HG03066 (cell line): ENCODE data around the gene FBLN2.

Experiments used
- ATAC-seq: cut with Tn5 transposase; IDR thresholded peaks from one replicate; pipeline ENCODE4 v1.9.1; 2021; ENCODE audit warnings: low read depth; ENCODE audit not compliant: unreplicated experiment

Gene FBLN2

DNA sequence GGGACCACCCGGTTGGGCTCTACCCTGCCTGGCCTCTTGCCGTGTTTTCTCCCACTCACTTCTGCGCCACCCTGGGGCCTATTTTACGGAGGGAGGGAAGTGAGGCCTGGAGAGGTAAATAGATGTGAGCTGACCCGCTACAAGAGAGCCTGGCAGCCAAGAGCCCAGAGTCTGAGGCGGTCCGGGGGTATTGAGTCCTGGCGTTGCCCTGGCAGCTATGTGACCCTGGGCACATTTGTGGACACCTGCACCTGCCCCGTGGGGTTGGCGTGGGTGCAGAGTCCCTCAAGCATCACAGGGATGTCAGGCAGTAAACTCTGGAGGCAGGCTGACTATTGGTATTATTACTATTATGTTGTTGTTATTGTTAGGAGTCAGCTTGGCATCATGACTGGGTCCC is 85.7 kb downstream of the FBLN2 start:
- ATAC-seq: no peak

- no peak for ATAC-seq
These were observed 87.3 kb downstream of the FBLN2 start for GRCh38 chr3:13636186-13636585.

DNA sequence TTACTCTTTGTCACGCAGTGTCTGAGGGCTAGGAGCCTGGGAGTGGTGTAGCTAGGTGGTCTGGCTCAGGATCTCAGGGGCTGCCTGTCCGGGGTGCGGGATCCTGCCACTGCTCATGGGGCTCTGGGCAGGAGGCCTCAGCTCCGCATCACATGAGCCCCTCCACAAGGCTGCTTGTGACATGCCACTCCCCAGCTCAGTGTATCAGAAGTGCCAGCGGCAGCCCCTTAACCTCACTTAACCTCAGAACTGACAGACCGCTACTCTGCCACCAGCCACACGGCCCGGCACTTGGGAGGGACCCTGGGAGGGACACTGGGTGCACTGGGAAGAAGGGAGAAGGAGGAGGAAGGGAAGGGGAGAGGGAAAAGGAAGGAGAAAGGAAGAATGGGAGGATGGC is 87.9 kb downstream of the FBLN2 start:
- ATAC-seq: no peak

GRCh38 chr3:13637311-13637891 is 88.5 kb downstream of the FBLN2 start:
- no peak for ATAC-seq

GRCh38 chr3:13637953-13638352 is 89.0 kb downstream of the FBLN2 start:
- ATAC-seq: no peak

DNA sequence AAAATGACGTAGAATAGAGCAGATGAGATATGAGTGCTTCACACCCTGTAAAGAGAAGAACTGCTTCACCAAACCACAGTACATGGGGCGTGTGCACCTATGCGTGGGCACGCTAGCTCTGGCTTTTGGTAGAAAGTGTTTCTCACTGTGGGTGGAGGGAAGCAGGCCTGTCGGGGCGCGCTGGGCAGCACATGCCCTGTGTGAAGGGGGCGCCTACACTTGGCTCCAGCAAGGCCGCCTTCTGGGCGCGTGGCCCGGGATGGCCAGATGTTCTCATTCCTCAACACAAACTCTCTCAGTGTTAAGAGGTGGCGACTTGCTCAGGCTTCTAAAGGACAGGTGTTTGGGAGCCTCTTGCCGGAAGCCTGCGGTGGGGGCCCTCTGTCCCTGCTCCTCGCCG is 90.0 kb downstream of the FBLN2 start:
- ATAC-seq: no peak

DNA sequence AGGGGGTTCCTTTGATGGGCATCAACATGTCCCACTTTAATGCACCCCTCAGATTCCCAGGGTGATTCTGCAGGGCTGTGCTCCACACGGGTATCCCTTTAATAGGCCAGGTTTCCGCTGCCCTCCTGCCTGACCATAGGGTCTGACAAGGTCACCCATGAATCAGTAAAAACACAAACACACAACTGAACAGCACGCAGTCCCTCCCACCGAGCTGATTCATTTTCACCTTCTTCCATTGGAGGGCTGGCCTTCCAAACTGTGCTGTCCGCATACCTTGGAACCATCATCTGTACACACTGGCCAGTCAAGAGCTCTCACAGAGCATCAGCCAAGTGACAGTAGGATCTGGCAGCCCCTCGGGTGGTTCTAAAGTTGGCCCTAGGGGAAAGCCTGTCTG is 93.7 kb downstream of the FBLN2 start:
- ATAC-seq: no peak

GRCh38 chr3:13644341-13645117 is 95.6 kb downstream of the FBLN2 start:
- ATAC-seq: no peak

DNA sequence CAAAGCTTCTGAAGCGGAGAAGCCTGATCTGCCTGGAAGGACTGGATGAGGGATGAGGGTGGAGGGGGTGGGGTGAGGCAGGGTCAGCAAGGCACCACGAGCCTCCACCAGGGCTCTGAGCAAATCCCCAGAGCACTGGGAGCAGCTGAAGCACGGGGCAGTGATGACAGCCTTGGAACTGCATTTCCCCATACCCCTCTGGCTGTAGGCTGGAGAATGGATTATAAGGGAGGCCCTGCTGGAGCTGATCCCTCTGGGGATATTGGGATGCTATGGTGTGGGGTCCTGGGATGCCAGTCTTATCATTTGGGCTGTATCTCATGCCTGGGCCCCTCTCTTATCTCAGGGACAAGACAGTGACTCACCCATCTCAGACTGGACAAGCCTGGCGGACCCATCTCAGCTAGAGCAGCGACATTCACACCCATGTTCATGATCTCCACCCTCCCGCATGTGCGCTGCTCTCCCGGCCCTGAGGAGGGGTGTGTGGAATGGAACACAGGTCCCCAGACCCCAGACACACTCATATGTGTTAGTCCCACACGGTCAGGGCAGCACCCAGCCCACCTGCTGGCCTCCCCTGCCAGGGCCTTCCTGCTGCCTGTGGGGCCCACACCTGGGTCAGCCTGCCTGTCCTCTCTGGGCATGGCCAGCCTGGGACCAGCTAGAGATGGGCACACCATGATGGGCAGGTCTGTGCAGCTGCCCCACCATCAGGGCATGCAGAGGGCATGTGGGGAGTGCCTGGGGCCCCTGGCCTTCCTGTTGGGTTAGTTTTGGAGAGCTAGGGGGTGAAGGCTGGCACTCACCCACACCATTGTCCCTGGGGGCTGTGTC is 97.1 kb downstream of the FBLN2 start:
- no peak for ATAC-seq

- no peak for ATAC-seq
These were observed 98.6 kb downstream of the FBLN2 start for GRCh38 chr3:13647298-13648059.

DNA sequence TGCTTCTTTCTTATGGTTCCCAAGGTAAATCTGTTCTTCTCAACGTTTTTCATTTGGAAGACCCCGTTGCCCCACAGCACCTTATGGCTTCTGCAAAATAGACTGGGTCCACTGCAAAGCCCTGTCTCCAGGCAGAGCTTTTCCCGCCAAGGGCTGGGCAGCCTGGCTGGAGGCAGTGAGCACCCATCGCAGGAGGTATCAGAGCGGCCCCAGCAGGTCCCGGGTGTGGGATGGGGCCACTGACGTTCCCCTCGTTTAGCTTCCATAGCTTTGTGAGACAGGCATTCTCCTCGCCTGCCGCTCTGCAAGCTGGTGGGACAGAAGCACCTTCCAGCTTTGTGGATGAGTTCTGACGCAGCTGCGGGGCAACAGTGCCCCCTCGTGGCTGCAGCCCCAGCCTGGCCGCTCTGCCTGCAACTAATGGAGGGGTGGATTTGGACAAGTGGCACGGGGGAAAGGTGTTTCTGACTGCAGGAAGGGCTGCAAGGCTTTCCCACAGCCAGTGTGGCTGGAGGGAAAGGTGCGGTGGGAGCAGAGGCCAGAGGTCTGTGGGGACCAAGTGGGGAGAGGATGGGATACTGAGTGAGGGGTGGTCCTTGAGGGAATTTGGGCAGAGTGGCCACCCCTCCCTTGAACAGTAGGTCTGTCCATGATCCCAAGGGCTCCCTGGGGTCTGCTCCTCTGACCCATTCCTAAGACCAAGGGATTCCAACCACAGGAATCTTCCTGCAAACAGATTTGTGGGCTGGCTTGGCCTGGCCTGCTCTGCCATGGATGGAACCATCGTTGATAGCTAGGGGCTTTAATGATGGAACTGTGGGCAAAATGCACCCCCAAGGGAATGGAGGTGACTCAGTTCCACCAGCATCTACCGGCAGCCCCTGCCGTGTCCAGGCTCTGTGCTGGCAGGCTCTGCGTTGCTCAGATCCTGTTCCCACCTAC is 99.4 kb downstream of the FBLN2 start:
- ATAC-seq: no peak

GRCh38 chr3:13650210-13651056 is 101.5 kb downstream of the FBLN2 start:
- ATAC-seq: peak; percentile 49

DNA sequence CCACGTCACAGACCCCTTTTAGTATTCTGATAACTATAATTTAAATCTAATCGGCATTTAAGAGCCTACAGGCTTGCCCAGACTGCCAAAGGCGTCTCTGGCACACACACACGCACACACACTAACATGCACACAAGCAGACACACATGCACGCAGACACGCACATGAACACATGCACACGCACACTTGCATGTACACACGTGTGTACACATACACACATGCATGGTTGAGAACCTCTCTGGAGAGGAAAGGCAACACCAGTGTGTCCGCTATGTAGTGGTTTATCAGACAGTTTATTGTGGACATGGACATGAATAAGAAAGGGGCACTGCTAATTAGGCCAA is 102.1 kb downstream of the FBLN2 start:
- ATAC-seq: no peak

- ATAC-seq: no peak
These were observed 103.0 kb downstream of the FBLN2 start for GRCh38 chr3:13651775-13652428.

- no peak for ATAC-seq
These were observed 103.8 kb downstream of the FBLN2 start for GRCh38 chr3:13652728-13653127.

- ATAC-seq: no peak
These were observed 104.8 kb downstream of the FBLN2 start for GRCh38 chr3:13653631-13654279.

DNA sequence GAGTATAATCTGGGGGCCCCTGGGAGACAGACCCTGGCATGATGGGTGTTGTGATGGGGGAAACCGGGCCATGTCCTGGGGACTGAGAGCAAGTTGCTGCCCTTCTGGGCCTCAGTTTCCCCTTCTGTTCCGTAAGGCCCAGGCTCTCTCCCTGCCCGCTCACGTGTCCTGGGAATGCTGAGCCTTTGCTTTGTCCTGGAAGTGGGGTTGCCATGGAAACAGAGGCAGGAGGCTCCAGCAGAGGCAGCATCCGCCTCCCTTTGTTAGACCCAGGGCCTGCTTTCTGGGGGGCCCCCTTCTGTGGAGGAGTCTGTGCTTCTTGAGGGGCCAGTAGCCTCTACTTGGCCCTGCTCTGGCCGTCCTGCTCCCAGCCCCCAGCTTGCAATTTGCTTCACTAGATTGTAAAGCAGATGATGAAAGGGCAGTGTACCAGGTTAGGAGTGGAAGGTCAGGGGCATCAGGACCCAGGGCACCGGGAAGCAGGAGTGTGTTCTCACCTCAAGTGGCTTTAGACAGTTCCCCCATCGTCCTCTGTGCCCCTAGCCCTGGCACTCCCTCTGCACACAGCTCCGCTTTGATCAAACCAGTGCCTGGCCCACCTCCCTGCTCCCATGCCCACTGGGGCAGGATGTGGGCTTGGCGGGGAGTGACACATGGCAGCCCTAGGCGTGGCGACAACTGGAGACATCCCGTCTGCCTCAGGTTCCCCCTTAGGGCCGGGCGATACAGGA is 105.6 kb downstream of the FBLN2 start:
- no peak for ATAC-seq
